HepG2 (cell line): ENCODE measurements around the gene CHN2. TPM values are rescaled to one million over a fixed set of nuclear protein-coding genes. Genes with fewer than 3 reads are reported as not detected.

Experiments used
- ATAC-seq: fragments of 200-7000 bp; cut with Tn5 transposase; 3 replicates; pipeline ENCODE4 v1.9.1; 2020; ENCODE audit warnings: mild to moderate bottlenecking, moderate library complexity
- BruUV-seq: library from RNA; stranded (reverse); fragments of 400-500 nt; replicated peaks from 2 replicates; lab custom pipeline; 2021; lab: Mats Ljungman, UMichigan
- CTCF ChIA-PET: fragments of 300-600 bp; formaldehyde crosslinking; extraction: SDS; loops from one replicate; lab custom pipeline; 2021; ENCODE audit warnings: low total read pairs, inconsistent platforms, low intra/inter-chr PET ratio; lab: Yijun Ruan, JAX
- POLR2A ChIA-PET: fragments of 350-600 bp; sonication (Branson Sonifier 250); formaldehyde crosslinking; loops from one replicate; lab custom pipeline; 2020; ENCODE audit warnings: antibody characterized with exemption, inconsistent platforms; lab: Yijun Ruan, JAX
- DNase-seq: peaks from one replicate; pipeline ENCODE4 v3.0.0-alpha.2; 2015; ENCODE audit warnings: low spot score
- FAIRE-seq: peaks from 3 replicates; lab custom pipeline; 2011; peaks lifted over from hg19 to GRCh38; lab: Jason Lieb, UNC
- H2AFZ ChIP-seq: one replicate; pipeline ENCODE4 v1.6.1; 2011; ENCODE audit warnings: low read length, inconsistent platforms
- H3K27ac ChIP-seq: fragments of 300-600 bp; 3 replicates; pipeline ENCODE4 v1.8.0; 2011; ENCODE audit warnings: mixed run types, mild to moderate bottlenecking, mixed read lengths, low read length, inconsistent platforms; ENCODE audit not compliant: insufficient read depth; ENCODE audit errors: extremely low read length
- H3K27me3 ChIP-seq, 2 experiments: fragments of 200-600 bp in 1 of 2; 2 replicates in 1 of 2; 3 replicates in 1 of 2; pipeline versions ENCODE4 v1.6.0 to v1.8.0; 2011; ENCODE audit warnings: low read length in 2 of 2, mild to moderate bottlenecking in 2 of 2, moderate library complexity in 2 of 2, inconsistent platforms in 1 of 2; ENCODE audit not compliant: insufficient read depth in 2 of 2, control insufficient read depth in 1 of 2
- H3K36me3 ChIP-seq, 2 experiments: fragments of 200-600 bp in 1 of 2; replicated peaks in 1 of 2; 2 replicates in 1 of 2; 3 replicates in 1 of 2; pipeline versions ENCODE4 v1.5.1 to v1.8.0; 2011; ENCODE audit warnings: low read length in 2 of 2, inconsistent platforms in 1 of 2; ENCODE audit not compliant: insufficient read depth in 2 of 2, control insufficient read depth in 1 of 2
- H3K4me1 ChIP-seq: 2 replicates; pipeline ENCODE4 v1.5.1; 2012; ENCODE audit warnings: low read length, inconsistent platforms; ENCODE audit not compliant: insufficient read depth
- H3K4me2 ChIP-seq: 2 replicates; pipeline ENCODE4 v1.6.0; 2011; ENCODE audit warnings: low read depth, low read length, inconsistent platforms
- H3K4me3 ChIP-seq, 3 experiments: fragments of 200-600 bp in 1 of 3; sonication (generic), shearing (Covaris generic) in 1 of 3; replicated peaks in 1 of 3; 2 replicates each; pipeline ENCODE4 v1.5.1; 2011 to 2016; ENCODE audit warnings: low read length in 3 of 3, inconsistent platforms in 2 of 3, low read depth in 2 of 3, mild to moderate bottlenecking in 2 of 3, control low read depth in 1 of 3, mixed read lengths in 1 of 3; ENCODE audit not compliant: insufficient read depth in 1 of 3
- H3K79me2 ChIP-seq: one replicate; pipeline ENCODE4 v1.6.1; 2011; ENCODE audit warnings: low read length, inconsistent platforms; ENCODE audit not compliant: insufficient read depth
- H3K9ac ChIP-seq: 2 replicates; pipeline ENCODE4 v1.6.0; 2011; ENCODE audit warnings: mild to moderate bottlenecking, low read depth, low read length, inconsistent platforms; ENCODE audit not compliant: insufficient read depth
- H3K9me3 ChIP-seq: 2 replicates; pipeline ENCODE4 v1.5.1; 2012; ENCODE audit warnings: mild to moderate bottlenecking, low read length
- H4K20me1 ChIP-seq: 2 replicates; pipeline ENCODE4 v1.6.0; 2011; ENCODE audit warnings: inconsistent platforms, mild to moderate bottlenecking, low read length, moderate library complexity; ENCODE audit not compliant: insufficient read depth
- CREM ChIP-seq, 2 experiments: sonication (generic) in 1 of 2; formaldehyde crosslinking in 1 of 2; IDR thresholded peaks; 2 replicates each; pipeline versions ENCODE4 v1.4.0 to v1.6.1; 2016 to 2020; ENCODE audit warnings: antibody characterized with exemption in 1 of 2, mild to moderate bottlenecking in 1 of 2, missing genetic modification reagents in 1 of 2
- EZH2 ChIP-seq: conservative IDR thresholded peaks from 2 replicates; pipeline ENCODE4 v1.6.1; 2012; ENCODE audit warnings: mild to moderate bottlenecking, low read depth, low read length, moderate library complexity
- FOSL1 ChIP-seq: sonication (generic); formaldehyde crosslinking; IDR thresholded peaks from 2 replicates; pipeline ENCODE4 v1.9.0; 2021; ENCODE audit warnings: missing genetic modification reagents, borderline replicate concordance
- HNF1B ChIP-seq: sonication (generic); formaldehyde crosslinking; IDR thresholded peaks from 2 replicates; pipeline ENCODE4 v1.5.1; 2020; ENCODE audit warnings: mild to moderate bottlenecking, moderate library complexity, missing genetic modification reagents
- HOXA5 ChIP-seq: sonication (generic); formaldehyde crosslinking; IDR thresholded peaks from 2 replicates; pipeline ENCODE4 v1.4.0; 2020; ENCODE audit warnings: missing genetic modification reagents
- HOXA7 ChIP-seq: sonication (generic); formaldehyde crosslinking; IDR thresholded peaks from 2 replicates; pipeline ENCODE4 v1.8.1; 2022; ENCODE audit warnings: mild to moderate bottlenecking, missing genetic modification reagents, moderate library complexity
- MBNL3 ChIP-seq: fragments of 250-450 bp; sonication (Bioruptor Pico); conservative IDR thresholded peaks from 2 replicates; pipeline ENCODE4 v1.8.0; 2022; ENCODE audit warnings: mild to moderate bottlenecking, inconsistent platforms
- PLRG1 ChIP-seq: fragments of 450-650 bp; conservative IDR thresholded peaks from 2 replicates; pipeline ENCODE4 v1.6.1; 2016
- PRDM4 ChIP-seq: sonication (generic); formaldehyde crosslinking; IDR thresholded peaks from 2 replicates; pipeline ENCODE4 v1.9.0; 2021; ENCODE audit warnings: missing genetic modification reagents, borderline replicate concordance
- RORA ChIP-seq: sonication (generic); formaldehyde crosslinking; IDR thresholded peaks from 2 replicates; pipeline ENCODE4 v1.5.0; 2020; ENCODE audit warnings: mild to moderate bottlenecking, missing genetic modification reagents, moderate library complexity
- RXRA ChIP-seq: sonication (generic); formaldehyde crosslinking; IDR thresholded peaks from 2 replicates; pipeline ENCODE4 v1.5.1; 2020; ENCODE audit warnings: missing genetic modification reagents
- SOX13 ChIP-seq, 3 experiments: fragments of 450-650 bp in 1 of 3; sonication (generic) in 1 of 3; formaldehyde crosslinking in 1 of 3; IDR thresholded peaks in 2 of 3; conservative IDR thresholded peaks in 1 of 3; 2 replicates each; pipeline versions ENCODE4 v1.5.0 to v1.6.1; 2016 to 2020; ENCODE audit warnings: antibody characterized with exemption in 1 of 3, mild to moderate bottlenecking in 1 of 3, missing compliant biosample characterization in 1 of 3, missing genetic modification reagents in 1 of 3, moderate library complexity in 1 of 3
- ZBTB3 ChIP-seq: sonication (generic); formaldehyde crosslinking; IDR thresholded peaks from 2 replicates; pipeline ENCODE4 v1.4.0; 2020; ENCODE audit warnings: low read depth, mild to moderate bottlenecking, moderate library complexity, missing genetic modification reagents, borderline replicate concordance
- ZBTB44 ChIP-seq: sonication (generic); formaldehyde crosslinking; IDR thresholded peaks from 2 replicates; pipeline ENCODE4 v1.4.0; 2020; ENCODE audit warnings: missing genetic modification reagents
- WGBS: methylation state at CpG from one replicate; pipeline ENCODE4 v1.1.6; 2017; ENCODE audit warnings: low lambda C conversion rate; 5-methylcytosine and 5-hydroxymethylcytosine counted together
- in situ Hi-C: cut with HindIII; loops from 2 replicates; pipeline ENCODE4 v1.10.0; 2017; ENCODE audit warnings: low pct_unique_long_range_greater_than_20kb; ENCODE audit not compliant: extremely low pct_ligation_motif_present
- intact Hi-C: fragments of 100-400 bp; cut with micrococcal nuclease; formaldehyde crosslinking; loops from one replicate; pipeline ENCODE4 v1.10.0; 2022; ENCODE audit not compliant: unreplicated experiment
- polyA plus RNA-seq, 8 experiments: library from polyadenylated mRNA; depleted of rRNA in 3 of 8; stranded (reverse) in 7 of 8; unstranded in 1 of 8; fragments of >200 nt; fragmentation: Illumina TruSeq in 4 of 8; extraction: Trizol in 4 of 8; gene quantifications; 2 replicates each; pipeline versions ENCODE4 v1.2.1 to v1.2.3, GENCODE V29; 2011 to 2016; ENCODE audit warnings: low read depth in 4 of 8, missing spikeins in 1 of 8, mixed read lengths in 1 of 8; ENCODE audit not compliant: insufficient read depth in 1 of 8
- total RNA-seq, 5 experiments: library from RNA; depleted of rRNA; stranded (reverse); fragments of >200 nt; fragmentation: Illumina TruSeq; extraction: Trizol; gene quantifications; 2 replicates each; pipeline ENCODE4 v1.2.3, GENCODE V29; 2016; ENCODE audit warnings: low read depth in 1 of 5

CHN2 gene
- total and polyA plus RNA-seq, 2 of the 13 experiments (the other 11 are each of a cell fraction or from before 2014, with no cell fraction given), result 23.5 to 30.5 TPM

- TF ChIP-seq SOX13 (IDR thresholded peaks at IDR 0.05) (no peak), SOX13 (CRISPR knock-in tag; conservative IDR thresholded peaks at IDR 0.05 in 1 of 2, IDR thresholded peaks at IDR 0.05 in 1 of 2) (peak in 1 of 2 experiments; percentile 83; a peak in 2 of 4 replicates), ZBTB3 (CRISPR knock-in tag) (no peak)
- TF ChIP-seq, all 625 proteins: peak for 56
Measured at GRCh38 chr7:29204491-29205272, 10.1 kb downstream of the CHN2 start (continued).

- CTCF ChIA-PET, result no interaction called here
- Histone ChIP-seq H3K79me2 (peaks cover 81% of the 10 kb centered on the region), H4K20me1 (no peaks in the 10 kb centered on the region), H3K27me3 (no peaks in the 10 kb centered on the region), H3K4me2 (peak overlapping the region; percentile 72), H3K36me3 (peaks cover 2% of the 10 kb centered on the region in 2 experiments; a peak in 2 of 5 replicates), H3K4me3 (no peak overlapping the region), H3K4me1 (peaks cover 86% of the 10 kb centered on the region), H2AFZ (no peak overlapping the region), H3K9me3 (no peaks in the 10 kb centered on the region), H3K27ac (peak overlapping the region; percentile 85), H3K9ac (peak overlapping the region; percentile 3; the same call in 1 of the 2 replicates)
- in situ Hi-C loops, result no loop called here
- intact Hi-C loops, result loop anchor here (5.0 to 10.0 kb wide), 2 partner anchors 40 to 358 kb away; partner anchors contain the start of gene PRR15
- FAIRE-seq, result peak; percentile 46
- peak; percentile 56 for ATAC-seq
- peak; percentile 67 for DNase-seq
- 42% methylated on average over 5 of the region's 5 CpGs for WGBS
- no TSS peak for BruUV-seq
- POLR2A ChIA-PET, result interaction anchor here (0.6 to 5.2 kb wide), 4 partner anchors 11 to 65 kb away, joined by 3 to 42 read pairs (median 7); partner anchors contain the start of gene CHN2
- TF ChIP-seq RORA (CRISPR knock-in tag) (no peak), RXRA (no peak), HOXA5 (CRISPR knock-in tag) (no peak), EZH2 (no peak), HOXA7 (no peak), MBNL3 (CRISPR knock-in tag) (no peak), FOSL1 (CRISPR knock-in tag) (peak; percentile 42; the same call in 1 of the 2 replicates), PLRG1 (no peak), PRDM4 (CRISPR knock-in tag) (no peak), CREM (IDR thresholded peaks at IDR 0.05) (no peak), CREM (CRISPR knock-in tag; IDR thresholded peaks at IDR 0.05) (no peak), HNF1B (CRISPR knock-in tag) (no peak), ZBTB44 (CRISPR knock-in tag) (no peak)
Measured at GRCh38 chr7:29207162-29207801, 12.7 kb downstream of the CHN2 start.
